ENCODE measurements around the gene SORBS2.

Gene SORBS2

GRCh38 chr4:185738038-185738552 is 73.9 kb downstream of the SORBS2 start:
- Histone ChIP-seq H3K4me1 (ENCODE audit: insufficient read depth, low read length) (peaks cover 21% of the 10 kb centered on the region), H3K36me3 (ENCODE audit: insufficient read depth, low read length) (no peaks in the 10 kb centered on the region), H3K9me3 (ENCODE audit: control insufficient read depth, insufficient read depth, low read length) (no peaks in the 10 kb centered on the region), H3K9ac (ENCODE audit: low read depth, low read length) (no peak overlapping the region)

GRCh38 chr4:185737489-185738037 is 74.4 kb downstream of the SORBS2 start:
- no peaks in the 10 kb centered on the region for H3K36me3 ChIP-seq (ENCODE audit: insufficient read depth, low read length)
- H3K9ac ChIP-seq (ENCODE audit: low read depth, low read length) = no peak overlapping the region
- H3K9me3 ChIP-seq (ENCODE audit: control insufficient read depth, insufficient read depth, low read length) = no peaks in the 10 kb centered on the region
- H3K4me1 ChIP-seq (ENCODE audit: insufficient read depth, low read length) = peaks cover 18% of the 10 kb centered on the region

- peaks cover 11% of the 10 kb centered on the region for H3K4me1 ChIP-seq (ENCODE audit: insufficient read depth, low read length)
- no peaks in the 10 kb centered on the region for H3K36me3 ChIP-seq (ENCODE audit: insufficient read depth, low read length)
- H3K9ac ChIP-seq (ENCODE audit: low read depth, low read length) = no peak overlapping the region
- H3K9me3 ChIP-seq (ENCODE audit: control insufficient read depth, insufficient read depth, low read length) = no peaks in the 10 kb centered on the region
Measured at GRCh38 chr4:185736882-185737281, 75.1 kb downstream of the SORBS2 start.

GRCh38 chr4:185735866-185736400 is 76.1 kb downstream of the SORBS2 start:
- Histone ChIP-seq H3K9me3 (ENCODE audit: control insufficient read depth, insufficient read depth, low read length) (no peaks in the 10 kb centered on the region), H3K9ac (ENCODE audit: low read depth, low read length) (no peak overlapping the region), H3K36me3 (ENCODE audit: insufficient read depth, low read length) (no peaks in the 10 kb centered on the region), H3K4me1 (ENCODE audit: insufficient read depth, low read length) (peaks cover 13% of the 10 kb centered on the region)

- Histone ChIP-seq H3K4me1 (ENCODE audit: insufficient read depth, low read length) (peaks cover 15% of the 10 kb centered on the region), H3K36me3 (ENCODE audit: insufficient read depth, low read length) (no peaks in the 10 kb centered on the region), H3K9me3 (ENCODE audit: control insufficient read depth, insufficient read depth, low read length) (no peaks in the 10 kb centered on the region), H3K9ac (ENCODE audit: low read depth, low read length) (no peak overlapping the region)
Measured at GRCh38 chr4:185734930-185735329, 77.1 kb downstream of the SORBS2 start.

- H3K36me3 ChIP-seq (ENCODE audit: insufficient read depth, low read length) = no peaks in the 10 kb centered on the region
- no peak overlapping the region for H3K9ac ChIP-seq (ENCODE audit: low read depth, low read length)
- H3K9me3 ChIP-seq (ENCODE audit: control insufficient read depth, insufficient read depth, low read length) = no peaks in the 10 kb centered on the region
- peaks cover 14% of the 10 kb centered on the region for H3K4me1 ChIP-seq (ENCODE audit: insufficient read depth, low read length)
Measured at GRCh38 chr4:185734214-185734613, 77.8 kb downstream of the SORBS2 start.

GRCh38 chr4:185730849-185731608 is 81.0 kb downstream of the SORBS2 start:
- Histone ChIP-seq H3K9me3 (ENCODE audit: control insufficient read depth, insufficient read depth, low read length) (no peaks in the 10 kb centered on the region), H3K36me3 (ENCODE audit: insufficient read depth, low read length) (no peaks in the 10 kb centered on the region; the same call in 1 of the 2 replicates), H3K9ac (ENCODE audit: low read depth, low read length) (no peak overlapping the region), H3K4me1 (ENCODE audit: insufficient read depth, low read length) (peaks cover 9% of the 10 kb centered on the region)

- Histone ChIP-seq H3K36me3 (ENCODE audit: insufficient read depth, low read length) (no peaks in the 10 kb centered on the region; the same call in 1 of the 2 replicates), H3K9me3 (ENCODE audit: control insufficient read depth, insufficient read depth, low read length) (no peaks in the 10 kb centered on the region), H3K4me1 (ENCODE audit: insufficient read depth, low read length) (peaks cover 9% of the 10 kb centered on the region), H3K9ac (ENCODE audit: low read depth, low read length) (no peak overlapping the region)
Measured at GRCh38 chr4:185730387-185730786, 81.6 kb downstream of the SORBS2 start.

- Histone ChIP-seq H3K4me1 (ENCODE audit: insufficient read depth, low read length) (peaks cover 9% of the 10 kb centered on the region), H3K9me3 (ENCODE audit: control insufficient read depth, insufficient read depth, low read length) (no peaks in the 10 kb centered on the region), H3K9ac (ENCODE audit: low read depth, low read length) (no peak overlapping the region), H3K36me3 (ENCODE audit: insufficient read depth, low read length) (no peaks in the 10 kb centered on the region; the same call in 1 of the 2 replicates)
Measured at GRCh38 chr4:185729391-185729804, 82.6 kb downstream of the SORBS2 start.

GRCh38 chr4:185728893-185729292 is 83.1 kb downstream of the SORBS2 start:
- H3K4me1 ChIP-seq (ENCODE audit: insufficient read depth, low read length) = peaks cover 9% of the 10 kb centered on the region
- no peak overlapping the region for H3K9ac ChIP-seq (ENCODE audit: low read depth, low read length)

GRCh38 chr4:185726931-185727330 is 85.1 kb downstream of the SORBS2 start:
- H3K9ac ChIP-seq (ENCODE audit: low read depth, low read length) = no peak overlapping the region

More at GRCh38 chr4:185728893-185729292, 83.1 kb downstream of the SORBS2 start:
- Histone ChIP-seq H3K36me3 (ENCODE audit: insufficient read depth, low read length) (no peaks in the 10 kb centered on the region; the same call in 1 of the 2 replicates), H3K9me3 (ENCODE audit: control insufficient read depth, insufficient read depth, low read length) (no peaks in the 10 kb centered on the region)

GRCh38 chr4:185723631-185724260 is 88.2 kb downstream of the SORBS2 start:
- Histone ChIP-seq H3K4me1 (ENCODE audit: insufficient read depth, low read length) (no peaks in the 10 kb centered on the region), H3K9me3 (ENCODE audit: control insufficient read depth, insufficient read depth, low read length) (no peaks in the 10 kb centered on the region), H3K36me3 (ENCODE audit: insufficient read depth, low read length) (no peaks in the 10 kb centered on the region; the same call in 1 of the 2 replicates), H3K9ac (ENCODE audit: low read depth, low read length) (no peak overlapping the region)

More at GRCh38 chr4:185726931-185727330, 85.1 kb downstream of the SORBS2 start:
- no peaks in the 10 kb centered on the region for H3K9me3 ChIP-seq (ENCODE audit: control insufficient read depth, insufficient read depth, low read length)
- no peaks in the 10 kb centered on the region; the same call in 1 of the 2 replicates for H3K36me3 ChIP-seq (ENCODE audit: insufficient read depth, low read length)
- H3K4me1 ChIP-seq (ENCODE audit: insufficient read depth, low read length) = peaks cover 9% of the 10 kb centered on the region

- Histone ChIP-seq H3K9me3 (ENCODE audit: control insufficient read depth, insufficient read depth, low read length) (no peaks in the 10 kb centered on the region), H3K36me3 (ENCODE audit: insufficient read depth, low read length) (no peaks in the 10 kb centered on the region; the same call in 1 of the 2 replicates), H3K9ac (ENCODE audit: low read depth, low read length) (no peak overlapping the region), H3K4me1 (ENCODE audit: insufficient read depth, low read length) (no peaks in the 10 kb centered on the region)
Measured at GRCh38 chr4:185722029-185722316, 90.0 kb downstream of the SORBS2 start.

- H3K4me1 ChIP-seq (ENCODE audit: insufficient read depth, low read length) = no peaks in the 10 kb centered on the region
- no peaks in the 10 kb centered on the region for H3K9me3 ChIP-seq (ENCODE audit: control insufficient read depth, insufficient read depth, low read length)
- H3K36me3 ChIP-seq (ENCODE audit: insufficient read depth, low read length) = no peaks in the 10 kb centered on the region; the same call in 1 of the 2 replicates
- H3K9ac ChIP-seq (ENCODE audit: low read depth, low read length) = no peak overlapping the region
Measured at GRCh38 chr4:185721190-185722028, 90.6 kb downstream of the SORBS2 start.
